Karpas-422 (cell line): ENCODE data around the gene UBASH3B. TPM values are rescaled to one million over a fixed set of nuclear protein-coding genes. Genes with fewer than 3 reads are reported as not detected.
A peak's percentile ranks its signal among the peaks of the same experiment; 100 is the strongest.

Source experiments
- DNase-seq: peaks from one replicate; pipeline ENCODE4 v3.0.0-alpha.2; 2015
- H2AFZ ChIP-seq: fragments of 200-600 bp; sonication (generic); 2 replicates; pipeline ENCODE4 v1.6.1; 2014; ENCODE audit warnings: antibody characterized with exemption, low read length, mixed read lengths
- H3K27ac ChIP-seq: fragments of 200-600 bp; sonication (generic); 2 replicates; pipeline ENCODE4 v1.5.1; 2014; ENCODE audit warnings: mild to moderate bottlenecking, low read length, moderate library complexity
- H3K27me3 ChIP-seq: fragments of 200-600 bp; sonication (generic); 2 replicates; pipeline ENCODE4 v1.6.1; 2014; ENCODE audit warnings: low read length, mixed read lengths
- H3K36me3 ChIP-seq: fragments of 200-600 bp; sonication (generic); 2 replicates; pipeline ENCODE4 v1.6.1; 2014; ENCODE audit warnings: low read length, mixed read lengths; ENCODE audit not compliant: insufficient read depth
- H3K4me1 ChIP-seq: fragments of 200-600 bp; sonication (generic); 2 replicates; pipeline ENCODE4 v1.6.1; 2014; ENCODE audit warnings: mild to moderate bottlenecking, low read length, mixed read lengths
- H3K4me2 ChIP-seq: fragments of 200-600 bp; sonication (generic); 2 replicates; pipeline ENCODE4 v1.6.1; 2014; ENCODE audit warnings: low read length, low read depth, mild to moderate bottlenecking; ENCODE audit not compliant: poor library complexity, severe bottlenecking
- H3K4me3 ChIP-seq: fragments of 200-600 bp; sonication (generic); 2 replicates; pipeline ENCODE4 v1.5.1; 2014; ENCODE audit warnings: mild to moderate bottlenecking, antibody characterized with exemption, low read length, mixed read lengths
- H3K79me2 ChIP-seq: fragments of 200-600 bp; sonication (generic); 2 replicates; pipeline ENCODE4 v1.6.1; 2014; ENCODE audit warnings: mild to moderate bottlenecking, low read length, mixed read lengths
- H3K9ac ChIP-seq: fragments of 200-600 bp; sonication (generic); 2 replicates; pipeline ENCODE4 v1.6.0; 2014; ENCODE audit warnings: low read length
- H3K9me2 ChIP-seq: fragments of 200-600 bp; sonication (generic), shearing (Covaris generic); replicated peaks from 2 replicates; pipeline ENCODE4 v1.6.0; 2014; ENCODE audit warnings: mild to moderate bottlenecking, low read length, moderate library complexity; ENCODE audit not compliant: insufficient read depth
- H3K9me3 ChIP-seq: fragments of 300-700, 200-600 bp; sonication (generic); 2 replicates; pipeline ENCODE4 v1.6.1; 2014; ENCODE audit warnings: low read length, mixed read lengths
- H4K20me1 ChIP-seq: fragments of 200-600 bp; sonication (generic); 2 replicates; pipeline ENCODE4 v1.6.1; 2014; ENCODE audit warnings: mild to moderate bottlenecking, antibody characterized with exemption, low read length, low read depth; ENCODE audit not compliant: insufficient read depth
- total RNA-seq: library from RNA; depleted of rRNA; stranded (reverse); fragments of >200 nt; shearing (Covaris generic); gene quantifications from 2 replicates; pipeline ENCODE4 v1.2.3, GENCODE V29; 2014; ENCODE audit warnings: low replicate concordance

The UBASH3B gene
- total RNA-seq, 1 experiment from 2014 or later, result 9.0 TPM

- H3K36me3 ChIP-seq, result no peaks in the 10 kb centered on the region
- H3K27me3 ChIP-seq, result no peaks in the 10 kb centered on the region
- peak overlapping the region; percentile 5; the same call in 1 of the 2 replicates for H2AFZ ChIP-seq
- peak overlapping the region; percentile 47 for H3K9ac ChIP-seq
- DNase-seq, result no peak
- H3K4me3 ChIP-seq, result peak overlapping the region; percentile 44
- H3K4me1 ChIP-seq, result peaks cover 60% of the 10 kb centered on the region
- peak overlapping the region; percentile 80 for H3K4me2 ChIP-seq
- H3K9me2 ChIP-seq, result no peaks in the 10 kb centered on the region
- peak overlapping the region; percentile 97 for H3K27ac ChIP-seq
- H4K20me1 ChIP-seq, result no peaks in the 10 kb centered on the region
- H3K9me3 ChIP-seq, result no peaks in the 10 kb centered on the region
- H3K79me2 ChIP-seq, result no peaks in the 10 kb centered on the region
Observed at GRCh38 chr11:122700666-122701065, 45.1 kb downstream of the UBASH3B start.

DNA sequence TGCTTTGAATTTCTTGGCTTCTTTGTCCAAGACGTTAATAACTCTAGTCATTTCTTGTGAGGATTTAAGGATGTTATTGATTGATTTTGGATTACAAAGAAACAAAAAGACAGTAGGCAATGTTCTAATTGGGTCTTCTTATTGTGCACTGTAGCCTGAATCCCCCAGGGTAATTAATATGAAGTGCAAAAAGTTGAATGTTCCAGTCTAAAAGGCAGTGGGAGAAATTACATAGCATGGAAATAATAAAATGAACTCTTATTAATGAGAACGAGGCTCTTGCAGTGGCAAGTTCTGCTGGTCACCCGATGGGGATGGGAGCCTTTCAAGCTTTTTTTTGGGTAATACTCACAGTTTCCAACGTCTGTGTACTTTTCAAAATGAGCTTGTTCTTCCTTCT lies 45.6 kb downstream of the UBASH3B start:
- H3K4me2 ChIP-seq, result peak overlapping the region; percentile 80
- H3K4me3 ChIP-seq, result peak overlapping the region; percentile 44
- peak; percentile 60 for DNase-seq
- peaks cover 60% of the 10 kb centered on the region for H3K4me1 ChIP-seq
- no peaks in the 10 kb centered on the region for H3K27me3 ChIP-seq
- H2AFZ ChIP-seq, result peak overlapping the region; percentile 5; the same call in 1 of the 2 replicates
- H3K9me3 ChIP-seq, result no peaks in the 10 kb centered on the region
- no peaks in the 10 kb centered on the region for H3K9me2 ChIP-seq
- H3K9ac ChIP-seq, result peak overlapping the region; percentile 47
- H3K79me2 ChIP-seq, result no peaks in the 10 kb centered on the region
- no peaks in the 10 kb centered on the region for H3K36me3 ChIP-seq
- H4K20me1 ChIP-seq, result no peaks in the 10 kb centered on the region
- peak overlapping the region; percentile 97 for H3K27ac ChIP-seq

DNA sequence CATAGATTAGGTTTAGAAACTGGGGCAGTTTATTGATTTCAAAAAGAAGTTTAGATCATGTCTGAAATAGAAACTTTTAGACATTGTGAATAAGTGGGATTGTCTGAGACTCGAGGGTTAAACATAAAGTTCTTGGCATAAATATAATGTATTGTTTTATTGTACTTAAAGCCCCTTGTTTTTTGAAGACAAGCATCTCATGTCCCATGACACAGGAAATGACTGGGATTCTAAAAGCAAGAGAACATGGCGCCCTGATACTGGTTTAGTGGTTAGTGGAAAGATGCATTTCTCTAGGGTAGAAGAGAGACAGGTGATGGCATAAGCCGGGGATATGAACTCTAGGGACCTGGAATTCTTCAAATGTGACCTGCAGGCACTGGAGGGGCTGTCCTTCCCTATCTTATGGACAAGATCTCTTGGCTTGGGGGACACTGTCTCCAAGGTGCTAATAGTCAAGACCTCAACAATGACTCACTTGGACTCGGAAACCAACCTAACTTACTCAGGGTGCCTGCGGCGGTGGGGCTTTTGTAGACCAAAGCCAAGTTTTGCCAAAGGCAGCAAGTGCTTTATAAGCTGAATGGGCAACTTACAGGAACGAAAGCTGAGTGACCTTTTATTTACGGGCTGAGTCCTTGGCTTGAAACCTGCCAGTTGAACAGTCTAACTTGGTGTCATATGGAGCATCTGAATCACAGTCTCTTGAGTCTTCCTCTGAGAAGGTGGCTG lies 48.2 kb downstream of the UBASH3B start:
- peaks cover 35% of the 10 kb centered on the region for H3K4me1 ChIP-seq

GRCh38 chr11:122705396-122705795 lies 49.9 kb downstream of the UBASH3B start:
- no peaks in the 10 kb centered on the region for H3K9me2 ChIP-seq
- H3K4me1 ChIP-seq, result peaks cover 18% of the 10 kb centered on the region
- H3K9me3 ChIP-seq, result no peaks in the 10 kb centered on the region
- no peak overlapping the region for H3K27ac ChIP-seq
- no peak overlapping the region for H3K4me2 ChIP-seq
- DNase-seq, result no peak
- no peaks in the 10 kb centered on the region for H3K27me3 ChIP-seq
- H3K79me2 ChIP-seq, result no peaks in the 10 kb centered on the region
- H3K9ac ChIP-seq, result no peak overlapping the region
- no peak overlapping the region for H3K4me3 ChIP-seq
- no peak overlapping the region for H2AFZ ChIP-seq
- no peaks in the 10 kb centered on the region for H4K20me1 ChIP-seq
- H3K36me3 ChIP-seq, result no peaks in the 10 kb centered on the region

More for the DNA sequence above, 48.2 kb downstream of the UBASH3B start:
- DNase-seq, result no peak
- no peaks in the 10 kb centered on the region for H4K20me1 ChIP-seq
- no peak overlapping the region for H3K4me3 ChIP-seq
- no peak overlapping the region for H2AFZ ChIP-seq
- H3K9me3 ChIP-seq, result no peaks in the 10 kb centered on the region
- no peak overlapping the region for H3K4me2 ChIP-seq
- H3K9ac ChIP-seq, result no peak overlapping the region
- H3K27me3 ChIP-seq, result no peaks in the 10 kb centered on the region
- H3K36me3 ChIP-seq, result no peaks in the 10 kb centered on the region
- no peaks in the 10 kb centered on the region for H3K79me2 ChIP-seq
- no peak overlapping the region for H3K27ac ChIP-seq
- H3K9me2 ChIP-seq, result no peaks in the 10 kb centered on the region

- Histone ChIP-seq H3K36me3 (no peaks in the 10 kb centered on the region), H3K4me2 (no peak overlapping the region), H3K9ac (no peak overlapping the region), H3K79me2 (no peaks in the 10 kb centered on the region), H3K27me3 (no peaks in the 10 kb centered on the region), H4K20me1 (no peaks in the 10 kb centered on the region), H3K27ac (no peak overlapping the region), H3K9me2 (no peaks in the 10 kb centered on the region), H3K9me3 (no peaks in the 10 kb centered on the region), H3K4me1 (peaks cover 7% of the 10 kb centered on the region), H2AFZ (no peak overlapping the region), H3K4me3 (no peak overlapping the region)
- no peak for DNase-seq
Observed at GRCh38 chr11:122706291-122707088, 51.0 kb downstream of the UBASH3B start.

GRCh38 chr11:122707111-122707510 lies 51.6 kb downstream of the UBASH3B start:
- H3K36me3 ChIP-seq, result no peaks in the 10 kb centered on the region
- H2AFZ ChIP-seq, result no peak overlapping the region
- no peaks in the 10 kb centered on the region for H3K27me3 ChIP-seq
- no peak for DNase-seq
- H3K27ac ChIP-seq, result no peak overlapping the region
- H3K9ac ChIP-seq, result no peak overlapping the region
- H4K20me1 ChIP-seq, result no peaks in the 10 kb centered on the region
- no peaks in the 10 kb centered on the region for H3K9me2 ChIP-seq
- H3K79me2 ChIP-seq, result no peaks in the 10 kb centered on the region
- peaks cover under 1% of the 10 kb centered on the region for H3K4me1 ChIP-seq
- no peaks in the 10 kb centered on the region for H3K9me3 ChIP-seq
- no peak overlapping the region for H3K4me3 ChIP-seq
- no peak overlapping the region for H3K4me2 ChIP-seq

DNA sequence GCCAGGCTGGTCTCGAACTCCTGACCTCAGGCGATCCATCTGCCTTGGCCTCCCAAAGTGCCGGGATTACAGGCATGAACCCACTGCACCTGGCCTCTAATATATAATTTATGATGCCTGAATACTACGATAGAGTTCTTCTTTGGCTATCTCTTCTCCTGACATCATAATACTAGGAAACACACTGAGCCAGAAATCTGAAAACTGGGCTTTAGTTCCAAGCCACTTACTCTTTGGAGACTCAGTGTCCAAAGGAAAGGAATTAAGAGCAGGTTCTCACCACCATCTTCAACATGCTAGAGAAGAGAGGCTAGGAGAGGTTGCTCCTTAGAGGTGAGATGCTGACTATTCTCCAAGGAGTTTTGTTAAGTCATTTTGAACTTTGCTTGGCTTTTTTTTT lies 52.4 kb downstream of the UBASH3B start:
- no peak for DNase-seq
- Histone ChIP-seq H3K9ac (no peak overlapping the region), H3K27ac (no peak overlapping the region), H3K9me3 (no peaks in the 10 kb centered on the region), H4K20me1 (no peaks in the 10 kb centered on the region), H3K4me2 (no peak overlapping the region), H3K4me3 (no peak overlapping the region), H3K4me1 (no peaks in the 10 kb centered on the region), H3K27me3 (no peaks in the 10 kb centered on the region), H2AFZ (no peak overlapping the region), H3K9me2 (no peaks in the 10 kb centered on the region), H3K36me3 (no peaks in the 10 kb centered on the region), H3K79me2 (no peaks in the 10 kb centered on the region)

DNA sequence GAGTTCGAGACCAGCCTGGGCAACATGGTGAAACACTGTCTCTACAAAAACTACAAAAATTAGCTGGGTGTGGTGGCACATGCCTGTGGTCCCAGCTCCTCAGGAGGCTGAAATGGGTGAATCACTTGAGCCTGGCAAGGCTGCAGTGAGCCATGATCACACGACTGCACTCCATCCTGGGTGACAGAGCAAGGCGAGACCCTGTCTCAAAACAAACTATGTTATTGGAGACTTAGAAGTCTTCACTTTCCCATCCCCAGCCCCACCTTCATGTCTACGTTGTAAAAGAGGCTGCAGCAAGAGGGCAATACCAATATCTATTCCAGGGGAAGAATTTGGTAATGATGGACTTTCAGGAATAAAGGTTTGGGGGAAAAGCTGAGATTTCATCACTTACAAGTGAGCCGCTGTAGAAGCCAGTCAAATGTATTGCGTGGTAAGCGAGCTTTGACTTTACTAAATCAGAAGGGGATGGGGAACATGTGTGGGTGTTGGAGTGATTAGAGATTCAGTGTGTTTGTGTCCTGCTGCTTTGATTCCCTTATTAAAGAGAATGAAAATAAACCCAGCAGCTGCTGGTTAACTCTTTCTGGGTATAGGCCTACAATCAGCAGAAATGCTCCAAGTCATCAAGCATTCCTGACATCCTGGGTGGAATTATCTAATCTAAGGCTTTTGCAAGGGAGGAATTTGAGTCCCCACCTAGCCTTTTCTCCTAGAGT lies 53.7 kb downstream of the UBASH3B start:
- H3K36me3 ChIP-seq, result no peaks in the 10 kb centered on the region

More for the DNA sequence above, 53.7 kb downstream of the UBASH3B start:
- H3K4me1 ChIP-seq, result peaks cover 3% of the 10 kb centered on the region
- H3K27me3 ChIP-seq, result no peaks in the 10 kb centered on the region
- no peak for DNase-seq
- H3K9me2 ChIP-seq, result no peaks in the 10 kb centered on the region
- H3K9me3 ChIP-seq, result no peaks in the 10 kb centered on the region
- no peak overlapping the region for H3K4me3 ChIP-seq
- no peak overlapping the region for H3K4me2 ChIP-seq
- H4K20me1 ChIP-seq, result no peaks in the 10 kb centered on the region
- no peak overlapping the region for H3K9ac ChIP-seq
- no peak overlapping the region for H3K27ac ChIP-seq
- no peaks in the 10 kb centered on the region for H3K79me2 ChIP-seq
- H2AFZ ChIP-seq, result no peak overlapping the region
